Choroid plexus epithelial cell (primary cell): ENCODE measurements around the gene TMEM45A.
"Not testable (repeated sequence)": the region's sequence is repeated elsewhere in the genome, so short reads cannot be mapped to it uniquely, and the experiment has no call there.

Experiments
- DNase-seq: peaks from one replicate; pipeline ENCODE4 v3.0.0-alpha.2; 2010; ENCODE audit warnings: low read depth
- H3K4me3 ChIP-seq: 2 replicates; pipeline ENCODE4 v1.5.1; 2011; ENCODE audit warnings: low read depth, mild to moderate bottlenecking, control low read depth, low read length, moderate library complexity
- CTCF ChIP-seq: conservative IDR thresholded peaks from 2 replicates; pipeline ENCODE4 v1.5.1; 2011; ENCODE audit warnings: low read depth, mild to moderate bottlenecking, control low read depth, inconsistent platforms, low read length, moderate library complexity

Gene TMEM45A

GRCh38 chr3:100533176-100533575 is 40.8 kb downstream of the TMEM45A start:
- DNase-seq: no peak
- TF ChIP-seq CTCF: no peak
- H3K4me3 ChIP-seq: no peak overlapping the region

GRCh38 chr3:100535610-100535943 is 43.2 kb downstream of the TMEM45A start:
- TF ChIP-seq CTCF: no peak
- H3K4me3 ChIP-seq: no peak overlapping the region
- DNase-seq: no peak

- peak; percentile 6 for DNase-seq
- no peak overlapping the region for H3K4me3 ChIP-seq
- TF ChIP-seq CTCF: no peak
Observed at GRCh38 chr3:100536093-100536492, 43.7 kb downstream of the TMEM45A start.

GRCh38 chr3:100537646-100538338 is 45.4 kb downstream of the TMEM45A start:
- no peak for DNase-seq
- H3K4me3 ChIP-seq: no peak overlapping the region
- no peak for TF ChIP-seq CTCF

GRCh38 chr3:100538339-100538706 is 45.9 kb downstream of the TMEM45A start:
- H3K4me3 ChIP-seq: no peak overlapping the region
- peak; percentile 11 for DNase-seq
- TF ChIP-seq CTCF: no peak

GRCh38 chr3:100540791-100541334 is 48.4 kb downstream of the TMEM45A start:
- TF ChIP-seq CTCF: no peak
- no peak for DNase-seq

GRCh38 chr3:100541428-100541827 is 49.0 kb downstream of the TMEM45A start:
- not testable (repeated sequence) for DNase-seq, H3K4me3 ChIP-seq

More at GRCh38 chr3:100540791-100541334, 48.4 kb downstream of the TMEM45A start:
- no peak overlapping the region for H3K4me3 ChIP-seq
